Thymus (tissue), 11 donors: ENCODE data around the gene SHOC2. TPM values are rescaled to one million over a fixed set of nuclear protein-coding genes. Genes with fewer than 3 reads are reported as not detected.

Source experiments
- DNase-seq, 9 donors: peaks; one replicate each; pipeline ENCODE4 v3.0.0-alpha.2; 2013; ENCODE audit warnings: low spot score in 9 of 9, low read depth in 6 of 9, missing footprints in 1 of 9
- H3K27ac ChIP-seq, 2 donors: one replicate each; pipeline ENCODE4 v1.5.1; 2013; ENCODE audit warnings: control low read depth in 1 of 2, low read depth in 1 of 2, low read length in 1 of 2, mild to moderate bottlenecking in 1 of 2, moderate library complexity in 1 of 2
- H3K27me3 ChIP-seq, 2 donors: one replicate each; pipeline ENCODE4 v1.5.1; 2013; ENCODE audit warnings: low read length in 1 of 2; ENCODE audit not compliant: control insufficient read depth in 2 of 2, insufficient read depth in 1 of 2
- H3K36me3 ChIP-seq, 2 donors: one replicate each; pipeline ENCODE4 v1.5.1; 2013; ENCODE audit warnings: low read length in 1 of 2, mild to moderate bottlenecking in 1 of 2, moderate library complexity in 1 of 2; ENCODE audit not compliant: control insufficient read depth in 2 of 2, insufficient read depth in 2 of 2
- H3K4me1 ChIP-seq, 2 donors: one replicate each; pipeline ENCODE4 v1.5.1; 2013; ENCODE audit warnings: low read length in 2 of 2; ENCODE audit not compliant: control insufficient read depth in 2 of 2, insufficient read depth in 2 of 2
- H3K4me3 ChIP-seq, 2 donors: one replicate each; pipeline ENCODE4 v1.5.1; 2013; ENCODE audit warnings: low read length in 2 of 2, control low read depth in 1 of 2, mild to moderate bottlenecking in 1 of 2
- H3K9me3 ChIP-seq, 2 donors: one replicate each; pipeline ENCODE4 v1.5.1; 2013; ENCODE audit warnings: low read length in 1 of 2, mild to moderate bottlenecking in 1 of 2; ENCODE audit not compliant: control insufficient read depth in 2 of 2, insufficient read depth in 1 of 2
- WGBS: extraction: QIAGEN DNeasy Blood & Tissue Kit; methylation state at CpG from one replicate; pipeline ENCODE4 v1.1.7; 2013; 5-methylcytosine and 5-hydroxymethylcytosine counted together
- polyA plus RNA-seq: library from polyadenylated mRNA; stranded (reverse); fragments of 200-250 nt; gene quantifications from one replicate; pipeline ENCODE4 v1.2.3, GENCODE V29; 2013
- total RNA-seq: library from RNA; stranded (reverse); fragments of 120-200 nt; gene quantifications from one replicate; pipeline ENCODE4 v1.2.4, GENCODE V29; 2013
- donor health status: healthy.

Gene SHOC2
- total and polyA plus RNA-seq, 2 donors = 31.0 to 33.9 TPM

DNA sequence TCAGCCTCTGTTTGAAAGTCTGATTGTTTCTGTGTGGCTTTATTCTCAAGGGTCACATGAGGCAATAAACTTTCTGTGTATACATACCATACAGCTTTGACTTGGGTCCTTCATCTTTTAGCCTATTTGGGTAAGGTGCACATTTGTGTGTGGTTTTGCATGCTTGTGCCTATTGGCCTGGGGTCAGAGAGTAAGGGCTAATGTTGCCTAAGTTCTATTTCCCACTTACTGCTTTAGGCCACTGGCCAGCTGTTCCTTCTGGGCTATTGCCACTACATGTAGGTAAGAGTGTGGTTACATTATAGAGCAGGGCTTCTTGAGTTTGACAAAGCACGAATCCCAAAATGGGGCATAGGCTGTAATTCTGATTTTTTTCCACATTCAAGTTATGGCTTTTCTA lies 22.2 kb upstream of the SHOC2 start:
- Histone ChIP-seq H3K4me3 (no peak overlapping the region), H3K4me1 (no peaks in the 10 kb centered on the region), H3K9me3 (no peaks in the 10 kb centered on the region), H3K27me3 (no peaks in the 10 kb centered on the region), H3K36me3 (peaks cover 18 to 66% of the 10 kb centered on the region in 2 donors), H3K27ac (no peak overlapping the region)
- no peak for DNase-seq
- WGBS = 97% methylated on average over 1 of the region's 1 CpG

DNA sequence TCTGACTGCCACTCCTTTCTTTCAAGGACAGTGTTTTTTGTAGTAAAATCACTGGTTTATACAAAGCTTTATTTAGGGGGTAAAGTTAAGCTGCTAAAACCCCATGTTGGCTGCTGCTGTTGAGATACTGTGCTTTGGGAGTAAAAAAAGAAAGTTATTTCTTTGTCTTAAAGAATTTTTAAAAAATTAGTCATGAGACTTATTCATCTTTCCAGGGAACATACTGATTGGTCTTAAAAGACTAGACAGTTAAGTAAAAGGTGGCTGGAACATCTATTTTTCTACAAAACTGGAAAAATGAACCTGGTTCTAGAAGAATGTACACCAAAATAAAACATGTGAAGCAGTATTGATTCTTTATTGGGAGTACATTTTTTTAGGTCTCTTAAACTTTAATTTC lies 21.0 kb upstream of the SHOC2 start:
- H3K36me3 ChIP-seq = peaks cover 20 to 69% of the 10 kb centered on the region in 2 donors
- no peak for DNase-seq

DNA sequence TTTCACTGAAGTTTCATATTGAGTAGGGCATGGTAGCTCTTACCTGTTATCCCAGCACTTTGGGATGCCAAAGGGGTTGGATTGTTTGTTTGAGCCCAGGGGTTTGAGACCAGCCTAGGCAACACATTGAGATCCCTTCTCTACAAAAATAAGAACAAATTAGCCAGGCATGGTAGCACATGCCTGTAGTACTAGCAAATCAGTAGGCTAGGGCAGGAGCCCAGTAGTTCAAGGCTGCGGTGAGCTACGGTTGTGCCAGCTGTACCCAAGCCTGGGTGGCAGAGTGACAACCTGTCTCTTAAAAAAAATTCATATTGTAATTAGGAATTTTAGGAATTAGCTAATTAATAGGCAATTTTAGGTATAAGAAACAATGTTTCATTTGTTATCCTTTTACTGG lies 18.4 kb upstream of the SHOC2 start:
- H3K4me3 ChIP-seq = no peak overlapping the region
- no peaks in the 10 kb centered on the region for H3K9me3 ChIP-seq
- 98% methylated on average over 2 of the region's 2 CpGs for WGBS
- no peak overlapping the region for H3K27ac ChIP-seq
- H3K27me3 ChIP-seq = no peaks in the 10 kb centered on the region
- H3K4me1 ChIP-seq = no peaks in the 10 kb centered on the region
- peaks cover 16 to 59% of the 10 kb centered on the region in 2 donors for H3K36me3 ChIP-seq
- no peak for DNase-seq

More for the DNA sequence above, 21.0 kb upstream of the SHOC2 start:
- Histone ChIP-seq H3K27me3 (no peaks in the 10 kb centered on the region), H3K27ac (no peak overlapping the region), H3K9me3 (no peaks in the 10 kb centered on the region), H3K4me3 (no peak overlapping the region), H3K4me1 (no peaks in the 10 kb centered on the region)

DNA sequence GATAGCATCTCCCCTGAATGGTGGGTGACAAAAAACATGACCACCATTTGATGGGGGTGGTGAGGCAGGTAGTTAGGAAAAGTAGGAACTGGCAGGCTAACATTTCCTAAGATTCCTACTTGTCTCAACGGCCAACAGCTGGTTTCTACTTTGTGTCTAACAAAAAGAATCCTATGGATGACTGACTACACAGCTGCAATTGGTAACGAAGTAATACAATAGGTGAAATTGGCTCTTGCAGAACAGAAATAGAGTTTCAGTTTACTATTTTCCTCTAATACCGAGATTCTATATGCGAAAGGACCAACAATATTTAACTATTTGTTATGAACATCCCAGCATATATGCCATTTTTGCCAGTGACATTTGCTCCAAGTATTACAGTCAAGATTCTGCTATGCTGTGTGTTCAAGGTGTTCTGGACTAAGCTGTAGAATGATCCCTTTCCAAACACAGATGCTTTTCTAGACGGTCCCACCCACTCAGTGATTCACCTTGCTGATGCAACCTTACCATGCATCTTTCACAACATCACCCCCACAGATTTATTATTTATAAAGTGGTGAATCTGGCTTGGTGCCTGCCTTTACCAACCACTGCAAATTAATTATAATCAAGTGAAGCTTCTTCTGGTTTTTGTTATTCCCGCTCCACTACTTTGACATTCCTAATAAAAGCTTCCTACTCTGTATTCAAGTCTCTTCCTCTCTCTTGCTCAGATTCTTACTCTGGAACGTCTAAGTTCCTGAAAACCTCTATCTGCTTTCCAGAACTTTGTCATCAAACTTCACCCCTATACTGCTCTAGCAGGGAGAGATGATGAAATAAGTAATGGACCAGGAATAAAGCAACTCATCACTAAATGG lies 17.2 kb upstream of the SHOC2 start:
- no peak overlapping the region for H3K4me3 ChIP-seq
- H3K4me1 ChIP-seq = no peaks in the 10 kb centered on the region
- no peaks in the 10 kb centered on the region for H3K27me3 ChIP-seq
- 96% methylated on average over 7 of the region's 7 CpGs for WGBS
- no peak for DNase-seq
- H3K9me3 ChIP-seq = no peaks in the 10 kb centered on the region
- no peak overlapping the region for H3K27ac ChIP-seq
- H3K36me3 ChIP-seq = peaks cover 13 to 47% of the 10 kb centered on the region in 2 donors

DNA sequence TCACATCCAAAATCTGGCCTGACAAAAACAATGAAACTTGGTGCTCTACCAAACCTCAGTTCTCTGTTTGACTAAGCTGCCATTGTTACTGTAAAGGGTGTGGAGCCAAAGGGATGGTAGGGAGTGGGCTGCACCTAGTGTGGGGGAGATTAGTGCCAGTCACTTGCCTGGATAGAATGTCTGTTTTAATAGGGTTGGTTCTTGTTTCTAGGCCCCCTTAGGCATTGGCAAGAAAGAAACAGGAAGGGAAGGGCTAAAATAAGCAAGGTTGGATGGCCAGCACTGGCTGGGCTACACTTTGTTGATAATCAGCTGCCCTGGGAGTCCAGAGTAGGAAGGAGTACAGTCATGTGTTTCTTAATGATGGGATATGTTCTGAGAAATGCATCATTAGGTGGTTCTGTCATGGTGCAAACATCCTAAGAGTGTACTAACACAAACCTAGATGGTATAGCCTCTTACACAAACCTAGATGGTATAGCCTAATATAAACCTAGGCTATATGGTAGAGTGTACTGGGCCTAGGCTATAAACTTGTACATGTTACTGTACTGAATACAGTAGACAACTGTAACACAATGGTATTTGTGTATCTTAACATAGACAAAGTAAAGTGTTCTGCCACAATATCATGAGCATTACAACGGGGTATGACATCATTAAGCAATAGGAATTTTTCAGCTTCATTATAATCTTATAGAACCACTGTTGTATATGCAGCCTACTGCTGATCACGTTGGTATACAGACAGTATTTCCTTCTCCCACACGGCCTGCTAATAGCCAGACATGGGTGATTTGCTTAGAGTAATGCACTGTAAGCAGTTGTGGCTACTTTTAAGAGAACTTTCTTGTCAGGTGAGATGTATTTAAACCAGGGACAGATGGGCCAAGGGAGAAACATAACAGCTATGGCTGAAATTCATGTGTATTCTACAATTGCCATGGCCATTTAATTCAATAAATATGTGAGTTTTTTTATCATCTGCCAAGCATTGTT lies 15.8 kb upstream of the SHOC2 start:
- Histone ChIP-seq H3K27me3 (no peaks in the 10 kb centered on the region), H3K4me3 (no peak overlapping the region), H3K4me1 (no peaks in the 10 kb centered on the region), H3K9me3 (no peaks in the 10 kb centered on the region), H3K36me3 (peaks cover 11 to 43% of the 10 kb centered on the region in 2 donors), H3K27ac (no peak overlapping the region)
- 97% methylated on average over 3 of the region's 3 CpGs for WGBS
- no peak for DNase-seq

DNA sequence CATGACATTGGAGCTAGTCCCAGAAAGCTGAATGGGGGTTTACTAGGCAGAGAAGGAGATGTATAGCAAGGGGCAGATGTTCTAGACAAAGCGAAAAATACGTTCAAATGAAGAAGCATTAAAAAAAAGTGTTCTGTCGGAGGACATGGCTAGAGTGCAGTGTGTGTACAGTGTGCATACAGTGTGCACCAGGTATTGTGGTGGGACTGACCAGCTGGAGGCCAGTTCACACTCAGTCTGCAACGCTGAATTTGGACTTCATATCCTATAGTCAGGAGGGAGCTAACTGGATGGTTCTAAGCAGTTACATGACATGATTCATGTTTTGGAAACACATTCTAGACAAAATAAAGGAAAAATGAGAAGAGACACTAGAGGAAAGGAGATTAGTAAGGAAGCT lies 9.3 kb upstream of the SHOC2 start:
- Histone ChIP-seq H3K27ac (no peak overlapping the region), H3K9me3 (no peaks in the 10 kb centered on the region), H3K4me1 (no peaks in the 10 kb centered on the region), H3K36me3 (no peaks in the 10 kb centered on the region), H3K4me3 (no peak overlapping the region), H3K27me3 (no peaks in the 10 kb centered on the region)
- 98% methylated on average over 4 of the region's 4 CpGs for WGBS
- no peak for DNase-seq

DNA sequence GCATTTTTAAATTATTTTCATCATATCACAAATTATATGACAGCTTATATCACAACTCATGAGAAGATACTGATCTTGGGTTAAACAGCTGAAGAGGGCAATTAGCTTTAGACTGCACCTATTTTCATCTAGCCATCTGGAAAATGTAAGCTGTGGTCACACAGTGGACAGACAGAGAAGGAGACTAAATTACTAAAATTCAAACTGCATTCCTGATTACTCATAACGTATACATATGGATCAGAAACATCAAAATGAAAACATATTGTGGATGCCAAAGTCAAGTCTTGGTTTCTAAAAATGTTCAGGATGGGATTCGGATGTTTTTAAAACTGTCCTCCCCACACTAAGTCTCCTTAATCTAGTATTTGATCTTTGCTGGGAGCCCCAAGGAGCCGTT lies 7.0 kb upstream of the SHOC2 start:
- 95% methylated on average over 3 of the region's 3 CpGs for WGBS
- no peak for DNase-seq
- no peaks in the 10 kb centered on the region for H3K27me3 ChIP-seq
- no peak overlapping the region for H3K4me3 ChIP-seq
- H3K9me3 ChIP-seq = no peaks in the 10 kb centered on the region
- no peak overlapping the region for H3K27ac ChIP-seq
- H3K4me1 ChIP-seq = no peaks in the 10 kb centered on the region
- no peaks in the 10 kb centered on the region for H3K36me3 ChIP-seq

DNA sequence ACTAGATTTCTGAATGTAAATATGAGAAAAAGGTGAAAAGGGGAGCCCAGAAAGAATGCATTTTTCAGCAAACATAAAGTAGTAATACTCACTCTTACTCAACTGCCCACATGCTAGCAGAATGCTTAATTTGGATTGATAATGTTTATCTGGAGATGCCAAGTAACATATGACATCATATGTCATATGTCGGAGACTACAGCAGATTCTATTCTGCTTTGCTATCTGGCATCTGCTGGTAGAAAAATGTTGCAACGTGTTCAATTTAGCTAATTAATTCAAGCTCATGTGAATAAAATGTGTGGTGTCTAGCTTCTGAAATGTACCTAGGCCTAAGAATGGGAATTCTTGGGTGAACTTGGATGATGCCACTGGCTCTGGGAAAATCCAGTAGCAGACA lies 5.0 kb upstream of the SHOC2 start:
- WGBS = 97% methylated on average over 2 of the region's 2 CpGs
- no peak overlapping the region for H3K27ac ChIP-seq

DNA sequence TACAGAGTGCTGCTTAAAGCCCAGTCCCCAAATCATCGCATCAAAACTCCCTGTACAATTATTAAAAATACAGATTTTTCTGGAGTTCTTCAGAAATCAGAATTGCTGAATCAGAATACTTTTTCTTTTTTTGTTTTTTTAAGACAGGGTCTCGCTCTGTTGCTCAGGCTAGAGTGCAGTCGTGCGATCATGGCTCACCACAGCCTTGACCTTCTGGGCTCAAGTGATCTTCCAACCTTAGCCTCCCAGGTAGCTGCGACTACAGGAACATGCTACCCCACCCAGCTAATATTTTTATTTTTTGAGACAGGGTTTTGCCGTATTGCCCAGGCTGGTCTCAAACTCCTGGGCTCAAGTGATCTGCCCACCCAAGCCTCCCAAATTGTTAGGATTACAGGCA lies 4.4 kb upstream of the SHOC2 start:
- Histone ChIP-seq H3K4me1 (no peaks in the 10 kb centered on the region), H3K27me3 (no peaks in the 10 kb centered on the region), H3K9me3 (no peaks in the 10 kb centered on the region), H3K27ac (no peak overlapping the region), H3K36me3 (no peaks in the 10 kb centered on the region), H3K4me3 (no peak overlapping the region)
- no peak for DNase-seq
- WGBS = 98% methylated on average over 6 of the region's 6 CpGs

More for the DNA sequence above, 5.0 kb upstream of the SHOC2 start:
- no peak for DNase-seq
- Histone ChIP-seq H3K9me3 (no peaks in the 10 kb centered on the region), H3K4me1 (no peaks in the 10 kb centered on the region), H3K4me3 (no peak overlapping the region), H3K36me3 (no peaks in the 10 kb centered on the region), H3K27me3 (no peaks in the 10 kb centered on the region)
